ENCODE data around the gene GCNA. TPM values are rescaled to one million over a fixed set of nuclear protein-coding genes. Genes with fewer than 3 reads are reported as not detected.

The GCNA gene
- total RNA-seq, 1 experiment from 2014 or later: 3.0 TPM

DNA sequence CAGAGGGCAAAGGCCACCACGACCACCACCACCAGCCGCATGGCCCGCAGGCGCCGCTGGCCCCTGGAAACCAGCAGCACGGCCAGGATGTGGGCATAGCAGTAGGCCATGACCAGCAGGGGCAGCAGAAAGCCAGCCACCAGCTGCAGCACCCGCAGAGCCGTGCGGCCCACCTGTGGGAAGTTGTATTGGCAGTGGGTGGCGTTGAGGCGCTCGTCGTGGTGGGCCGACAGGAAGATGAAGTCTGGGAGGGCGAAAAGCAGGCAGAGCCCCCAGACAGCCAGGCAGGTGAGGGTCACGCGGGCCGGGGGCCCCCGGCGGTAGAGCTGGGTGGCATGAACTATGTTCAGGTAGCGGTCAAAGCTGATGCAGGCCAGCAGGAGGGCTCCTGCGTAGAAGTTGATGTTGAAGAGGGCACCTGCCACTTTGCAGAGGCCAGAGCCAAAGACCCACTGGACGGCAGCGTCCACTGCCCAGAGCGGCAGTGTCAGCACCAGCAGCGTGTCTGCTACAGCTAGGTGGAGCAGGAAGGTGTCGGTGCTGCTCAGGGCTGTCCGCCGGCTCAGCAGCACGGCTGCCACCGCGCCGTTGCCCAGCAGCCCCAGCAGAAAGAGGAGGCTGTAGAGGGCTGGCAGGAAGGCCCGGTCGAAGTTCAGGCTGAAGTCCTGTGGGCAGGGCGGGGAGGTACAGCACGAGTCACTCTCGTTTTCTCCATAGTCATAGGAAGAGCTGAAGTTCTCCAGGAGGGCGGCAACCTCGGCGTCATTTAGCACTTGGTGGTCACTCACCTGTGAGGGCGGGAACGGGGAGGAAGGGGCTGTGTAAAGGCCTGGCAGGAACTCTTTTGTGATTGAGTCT lies 38.7 kb downstream of the GCNA start:
- intact Hi-C loops (cut with micrococcal nuclease; ENCODE audit: unreplicated experiment): no loop called here
- no TSS peak for BruUV-seq (replicated peaks)
- no peak overlapping the region for H3K27ac ChIP-seq (ENCODE audit: low read depth, low read length, poor library complexity, severe bottlenecking)
- no peaks in the 10 kb centered on the region for H3K9me3 ChIP-seq (ENCODE audit: low read depth, low read length, poor library complexity, severe bottlenecking)
- no peaks in the 10 kb centered on the region for H3K27me3 ChIP-seq (replicated peaks; ENCODE audit: insufficient read depth, low read depth, low read length, poor library complexity)
- CTCF ChIA-PET: no interaction called here
- no peak overlapping the region for H3K4me3 ChIP-seq (ENCODE audit: low read depth, low read length, poor library complexity, severe bottlenecking)
- H3K36me3 ChIP-seq (ENCODE audit: insufficient read depth, low read length, poor library complexity, severe bottlenecking): no peaks in the 10 kb centered on the region
- no peak for DNase-seq (ENCODE audit: low spot score)
- TF ChIP-seq, protein P1, sequence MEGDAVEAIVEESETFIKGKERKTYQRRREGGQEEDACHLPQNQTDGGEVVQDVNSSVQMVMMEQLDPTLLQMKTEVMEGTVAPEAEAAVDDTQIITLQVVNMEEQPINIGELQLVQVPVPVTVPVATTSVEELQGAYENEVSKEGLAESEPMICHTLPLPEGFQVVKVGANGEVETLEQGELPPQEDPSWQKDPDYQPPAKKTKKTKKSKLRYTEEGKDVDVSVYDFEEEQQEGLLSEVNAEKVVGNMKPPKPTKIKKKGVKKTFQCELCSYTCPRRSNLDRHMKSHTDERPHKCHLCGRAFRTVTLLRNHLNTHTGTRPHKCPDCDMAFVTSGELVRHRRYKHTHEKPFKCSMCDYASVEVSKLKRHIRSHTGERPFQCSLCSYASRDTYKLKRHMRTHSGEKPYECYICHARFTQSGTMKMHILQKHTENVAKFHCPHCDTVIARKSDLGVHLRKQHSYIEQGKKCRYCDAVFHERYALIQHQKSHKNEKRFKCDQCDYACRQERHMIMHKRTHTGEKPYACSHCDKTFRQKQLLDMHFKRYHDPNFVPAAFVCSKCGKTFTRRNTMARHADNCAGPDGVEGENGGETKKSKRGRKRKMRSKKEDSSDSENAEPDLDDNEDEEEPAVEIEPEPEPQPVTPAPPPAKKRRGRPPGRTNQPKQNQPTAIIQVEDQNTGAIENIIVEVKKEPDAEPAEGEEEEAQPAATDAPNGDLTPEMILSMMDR (conservative IDR thresholded peaks at IDR 0.05; ENCODE audit: low read depth, low read length): no peak
- TF ChIP-seq EZH2 (IDR thresholded peaks at IDR 0.05; ENCODE audit: borderline replicate concordance, low read depth, low read length, poor library complexity, severe bottlenecking): no peak
- POLR2A ChIA-PET (ENCODE audit: low non-redundant PET): no interaction called here
- no peaks in the 10 kb centered on the region for H3K4me1 ChIP-seq (ENCODE audit: insufficient read depth, low read length, poor library complexity, severe bottlenecking)

DNA sequence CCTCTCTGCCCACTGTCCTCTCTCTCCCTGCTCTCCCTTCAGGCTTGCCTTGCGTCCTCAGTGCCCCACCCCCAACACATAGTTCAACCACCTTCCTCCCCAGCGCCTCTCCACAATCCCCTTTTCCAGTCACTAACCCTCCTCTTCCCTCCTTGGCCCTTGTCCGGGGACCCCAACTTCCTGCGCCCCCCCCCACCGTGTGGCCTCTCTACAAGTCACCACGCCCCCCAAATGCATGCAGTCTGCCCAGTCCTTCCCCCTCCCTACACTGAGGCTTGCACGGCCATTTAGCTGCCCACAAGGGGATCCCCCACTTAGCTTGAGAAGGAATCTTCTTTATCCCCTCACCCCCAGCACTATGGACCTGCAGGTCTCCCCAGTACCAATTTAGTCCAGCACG lies 39.5 kb downstream of the GCNA start:
- intact Hi-C loops (cut with micrococcal nuclease; ENCODE audit: unreplicated experiment): no loop called here
- no peaks in the 10 kb centered on the region for H3K9me3 ChIP-seq (ENCODE audit: low read depth, low read length, poor library complexity, severe bottlenecking)
- no peaks in the 10 kb centered on the region for H3K36me3 ChIP-seq (ENCODE audit: insufficient read depth, low read length, poor library complexity, severe bottlenecking)
- TF ChIP-seq, protein P1 (conservative IDR thresholded peaks at IDR 0.05; ENCODE audit: low read depth, low read length): no peak
- TF ChIP-seq EZH2 (IDR thresholded peaks at IDR 0.05; ENCODE audit: borderline replicate concordance, low read depth, low read length, poor library complexity, severe bottlenecking): no peak
- no peak overlapping the region for H3K27ac ChIP-seq (ENCODE audit: low read depth, low read length, poor library complexity, severe bottlenecking)
- no TSS peak for BruUV-seq (replicated peaks)
- CTCF ChIA-PET: no interaction called here
- POLR2A ChIA-PET (ENCODE audit: low non-redundant PET): no interaction called here
- no peak for DNase-seq (ENCODE audit: low spot score)
- H3K4me3 ChIP-seq (ENCODE audit: low read depth, low read length, poor library complexity, severe bottlenecking): no peak overlapping the region
- no peaks in the 10 kb centered on the region for H3K4me1 ChIP-seq (ENCODE audit: insufficient read depth, low read length, poor library complexity, severe bottlenecking)
- no peaks in the 10 kb centered on the region for H3K27me3 ChIP-seq (replicated peaks; ENCODE audit: insufficient read depth, low read depth, low read length, poor library complexity)

DNA sequence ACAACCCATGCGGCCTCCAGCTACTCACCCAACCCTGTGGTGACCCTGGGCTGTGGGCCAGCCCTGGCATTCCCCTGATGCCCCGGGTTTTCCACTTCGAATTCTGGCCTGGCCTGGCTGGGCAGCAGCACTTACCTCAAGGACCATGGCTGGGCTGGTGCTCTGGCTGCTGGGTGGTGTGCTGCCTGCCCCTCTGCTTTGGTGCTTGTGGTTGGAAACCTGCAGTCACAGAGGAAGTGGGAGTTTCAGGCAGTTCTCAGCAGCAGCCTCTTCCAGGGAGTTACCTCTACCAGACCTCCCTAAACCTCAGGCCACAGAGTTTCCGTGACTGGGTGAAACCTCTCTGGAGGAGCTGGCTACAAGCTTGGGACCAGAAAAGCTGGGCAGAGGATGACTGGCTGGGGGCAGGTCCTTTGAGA lies 40.1 kb downstream of the GCNA start, which contains the start of gene CXCR3:
CXCR3 (minus strand) TSS at position 209 of the 419 bp plus-strand sequence; CDS start at position 147, 62 bp downstream.
- POLR2A ChIA-PET (ENCODE audit: low non-redundant PET): no interaction called here
- TF ChIP-seq EZH2 (IDR thresholded peaks at IDR 0.05; ENCODE audit: borderline replicate concordance, low read depth, low read length, poor library complexity, severe bottlenecking): no peak
- TF ChIP-seq, protein P1 (conservative IDR thresholded peaks at IDR 0.05; ENCODE audit: low read depth, low read length): no peak
- H3K4me3 ChIP-seq (ENCODE audit: low read depth, low read length, poor library complexity, severe bottlenecking): no peak within 1 kb of the TSS
- no peak for DNase-seq (ENCODE audit: low spot score)
- no peaks in the 10 kb centered on the region for H3K9me3 ChIP-seq (ENCODE audit: low read depth, low read length, poor library complexity, severe bottlenecking)
- no peaks in the 10 kb centered on the region for H3K27me3 ChIP-seq (replicated peaks; ENCODE audit: insufficient read depth, low read depth, low read length, poor library complexity)
- H3K36me3 ChIP-seq (ENCODE audit: insufficient read depth, low read length, poor library complexity, severe bottlenecking): no peaks in the 10 kb centered on the region
- BruUV-seq (replicated peaks): no TSS peak
- H3K27ac ChIP-seq (ENCODE audit: low read depth, low read length, poor library complexity, severe bottlenecking): no peak within 1 kb of the TSS
- intact Hi-C loops (cut with micrococcal nuclease; ENCODE audit: unreplicated experiment): no loop called here
- H3K4me1 ChIP-seq (ENCODE audit: insufficient read depth, low read length, poor library complexity, severe bottlenecking): no peaks in the 10 kb centered on the region
- CTCF ChIA-PET: no interaction called here

All from A673 (cell line).